Stomach smooth muscle (tissue), 2 donors: ENCODE results near the gene CLMP.

Experiments used
- H3K27ac ChIP-seq: one replicate; pipeline ENCODE4 v1.7.0; 2013; ENCODE audit warnings: mild to moderate bottlenecking, low read length, inconsistent platforms
- H3K27me3 ChIP-seq, 2 donors: one replicate each; pipeline ENCODE4 v1.7.0; 2013; ENCODE audit warnings: low read length in 2 of 2; ENCODE audit not compliant: insufficient read depth in 2 of 2, control insufficient read depth in 1 of 2
- H3K36me3 ChIP-seq, 2 donors: one replicate each; pipeline ENCODE4 v1.7.0; 2013; ENCODE audit warnings: low read length in 2 of 2; ENCODE audit not compliant: control insufficient read depth in 2 of 2, insufficient read depth in 2 of 2
- H3K4me1 ChIP-seq: one replicate; pipeline ENCODE4 v1.7.0; 2013; ENCODE audit warnings: low read length; ENCODE audit not compliant: control insufficient read depth, insufficient read depth
- H3K4me3 ChIP-seq, 2 donors: one replicate each; pipeline ENCODE4 v1.7.0; 2013; ENCODE audit warnings: low read length in 2 of 2
- H3K9ac ChIP-seq, 2 donors: one replicate each; pipeline ENCODE4 v1.7.0; 2013; ENCODE audit warnings: low read length in 2 of 2, mild to moderate bottlenecking in 1 of 2
- H3K9me3 ChIP-seq, 2 donors: one replicate each; pipeline ENCODE4 v1.7.0; 2013; ENCODE audit warnings: low read length in 2 of 2; ENCODE audit not compliant: control insufficient read depth in 2 of 2
- donor health status: healthy.
- donor health status: Pancreatic carcinoma.

Gene CLMP

DNA sequence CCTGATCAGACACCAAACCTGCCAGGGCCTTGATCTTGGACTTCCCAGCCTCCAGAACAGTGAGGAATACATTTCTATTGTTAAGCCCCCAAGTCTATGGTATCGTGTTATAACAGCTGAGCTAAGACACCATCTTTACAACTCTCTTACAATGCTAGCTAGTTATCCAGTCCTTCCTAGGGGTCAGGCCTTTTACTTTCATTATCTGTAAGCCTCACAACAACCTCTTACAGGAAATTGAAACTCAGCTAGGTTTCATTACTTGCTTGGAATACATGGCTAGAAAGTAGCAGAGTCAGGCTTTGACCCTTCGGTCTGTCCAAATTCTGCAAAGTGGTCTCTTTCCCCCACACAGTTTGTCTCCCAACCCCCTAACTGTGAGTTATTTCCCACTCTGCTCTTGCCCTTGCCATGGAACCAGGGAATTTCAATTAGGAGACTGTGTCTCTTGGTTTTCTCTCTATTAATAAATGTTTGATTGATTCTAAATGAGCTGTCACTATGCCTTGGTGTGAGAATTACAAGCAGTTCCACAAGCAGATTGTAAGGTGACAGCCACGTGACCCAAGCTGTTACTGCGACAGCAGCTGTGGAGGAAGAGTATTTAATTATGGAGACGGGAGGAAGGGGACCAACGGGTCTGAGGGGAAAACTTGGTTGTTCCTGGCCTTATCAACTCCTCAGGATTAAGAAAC is 38.4 kb upstream of the CLMP start:
- H3K36me3 ChIP-seq = no peaks in the 10 kb centered on the region
- H3K4me3 ChIP-seq = no peak overlapping the region
- no peaks in the 10 kb centered on the region for H3K27me3 ChIP-seq
- H3K27ac ChIP-seq = peak overlapping the region; percentile 66
- peaks cover 42% of the 10 kb centered on the region for H3K4me1 ChIP-seq
- H3K9ac ChIP-seq = no peak overlapping the region
- no peaks in the 10 kb centered on the region for H3K9me3 ChIP-seq

DNA sequence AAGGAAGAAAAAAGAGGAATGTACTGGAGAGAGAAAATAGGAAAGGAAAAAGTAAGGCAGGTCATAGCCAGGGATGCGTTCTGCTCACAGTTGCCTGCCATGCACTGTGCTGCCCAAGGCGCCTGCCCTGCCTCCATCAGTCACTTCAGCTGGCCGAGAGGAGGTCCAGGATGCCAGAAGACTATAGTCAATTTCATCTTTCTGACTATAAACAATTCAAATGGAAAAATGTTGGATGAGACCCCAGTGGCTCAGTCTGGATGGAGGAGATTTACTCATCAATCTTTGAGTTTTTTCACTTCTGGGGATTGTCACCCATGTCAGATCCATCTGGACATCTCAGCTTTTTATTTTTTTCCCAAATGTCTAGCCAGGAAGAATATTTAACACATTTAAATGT is 36.7 kb upstream of the CLMP start:
- Histone ChIP-seq H3K9me3 (no peaks in the 10 kb centered on the region), H3K4me1 (peaks cover 49% of the 10 kb centered on the region), H3K9ac (no peak overlapping the region), H3K4me3 (peak overlapping the region in 1 of 2 donors; percentile 54), H3K27me3 (no peaks in the 10 kb centered on the region), H3K27ac (peak overlapping the region; percentile 46), H3K36me3 (no peaks in the 10 kb centered on the region)

DNA sequence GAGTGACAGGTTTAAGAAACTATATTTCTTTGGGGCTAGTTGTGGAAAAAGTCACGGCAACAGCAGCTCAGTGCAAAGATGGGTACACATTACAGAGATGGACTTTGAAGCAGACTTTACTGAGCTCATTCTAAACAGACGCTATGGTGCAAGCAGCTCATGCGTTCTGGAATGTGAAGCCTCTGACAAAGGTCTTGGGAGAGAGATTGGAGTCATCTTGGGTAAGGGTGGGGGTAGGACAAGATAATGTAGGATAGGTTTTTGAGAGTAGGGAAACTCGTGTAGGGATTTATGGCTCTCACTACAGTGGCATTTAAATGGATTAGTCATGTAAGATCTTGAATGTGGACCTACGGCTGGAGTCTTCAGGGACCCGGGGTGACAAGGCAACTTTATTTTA is 36.2 kb upstream of the CLMP start:
- no peaks in the 10 kb centered on the region for H3K36me3 ChIP-seq
- no peaks in the 10 kb centered on the region for H3K27me3 ChIP-seq
- no peaks in the 10 kb centered on the region for H3K9me3 ChIP-seq
- H3K4me3 ChIP-seq = peak overlapping the region; percentile 26 to 54
- H3K4me1 ChIP-seq = peaks cover 49% of the 10 kb centered on the region
- peak overlapping the region; percentile 46 for H3K27ac ChIP-seq
- no peak overlapping the region for H3K9ac ChIP-seq

DNA sequence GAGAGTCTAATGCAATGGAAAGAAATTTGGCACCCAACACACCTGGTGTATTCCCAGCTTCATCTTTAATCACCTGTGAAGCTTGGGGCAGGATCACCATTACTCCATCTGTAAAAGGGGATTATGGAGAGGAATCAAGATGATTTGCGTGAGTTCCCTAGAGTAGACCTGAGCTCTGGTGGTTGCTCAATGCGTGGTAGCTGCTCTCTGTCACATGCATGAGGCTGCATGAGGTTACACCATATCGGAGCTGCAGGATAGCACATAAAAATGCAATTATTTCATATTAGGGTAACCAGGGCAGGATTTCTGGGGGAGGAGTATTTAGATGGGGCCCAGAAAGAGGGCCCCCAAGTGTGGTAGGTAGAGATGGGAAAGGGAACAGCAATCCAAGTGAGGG is 35.3 kb upstream of the CLMP start:
- Histone ChIP-seq H3K27ac (peak overlapping the region; percentile 46), H3K4me1 (peaks cover 42% of the 10 kb centered on the region), H3K27me3 (no peaks in the 10 kb centered on the region), H3K36me3 (no peaks in the 10 kb centered on the region), H3K9me3 (no peaks in the 10 kb centered on the region), H3K9ac (no peak overlapping the region), H3K4me3 (no peak overlapping the region)

DNA sequence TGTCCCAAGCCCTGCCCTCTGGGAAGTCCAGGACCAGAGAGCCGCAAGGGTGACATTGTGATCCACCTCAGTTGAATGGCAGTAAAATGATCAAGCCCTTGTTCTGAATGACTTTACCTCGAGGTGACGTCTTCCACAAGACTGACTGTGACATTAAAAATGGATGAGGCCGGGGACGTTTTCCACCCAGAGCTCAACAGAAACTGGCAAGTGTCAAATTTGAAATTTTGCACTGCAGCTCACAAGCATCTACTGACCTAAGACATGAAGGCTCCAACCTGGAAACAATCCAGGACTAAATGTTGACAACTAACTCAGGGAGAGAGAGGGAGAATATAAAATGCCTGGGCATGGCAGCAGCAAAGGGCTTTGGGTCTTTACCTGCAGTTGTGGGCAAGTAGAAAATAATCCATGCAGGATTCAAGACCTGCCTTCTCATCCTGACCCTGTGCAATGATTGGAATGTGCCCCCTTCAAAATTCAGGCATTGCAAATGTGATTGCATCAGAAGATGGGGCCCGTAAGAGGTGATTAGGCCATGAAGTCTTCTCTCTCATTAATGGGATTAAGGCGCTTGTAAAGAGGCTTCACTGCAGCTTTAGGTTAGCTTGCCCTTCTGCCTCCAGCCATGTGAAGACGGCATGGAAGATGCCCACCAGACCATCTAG is 33.6 kb upstream of the CLMP start:
- H3K36me3 ChIP-seq = no peaks in the 10 kb centered on the region
- H3K27ac ChIP-seq = no peak overlapping the region
- H3K9me3 ChIP-seq = no peaks in the 10 kb centered on the region
- H3K27me3 ChIP-seq = no peaks in the 10 kb centered on the region
- H3K4me1 ChIP-seq = peaks cover 36% of the 10 kb centered on the region
- H3K9ac ChIP-seq = no peak overlapping the region
- H3K4me3 ChIP-seq = peak overlapping the region in 1 of 2 donors; percentile 16

DNA sequence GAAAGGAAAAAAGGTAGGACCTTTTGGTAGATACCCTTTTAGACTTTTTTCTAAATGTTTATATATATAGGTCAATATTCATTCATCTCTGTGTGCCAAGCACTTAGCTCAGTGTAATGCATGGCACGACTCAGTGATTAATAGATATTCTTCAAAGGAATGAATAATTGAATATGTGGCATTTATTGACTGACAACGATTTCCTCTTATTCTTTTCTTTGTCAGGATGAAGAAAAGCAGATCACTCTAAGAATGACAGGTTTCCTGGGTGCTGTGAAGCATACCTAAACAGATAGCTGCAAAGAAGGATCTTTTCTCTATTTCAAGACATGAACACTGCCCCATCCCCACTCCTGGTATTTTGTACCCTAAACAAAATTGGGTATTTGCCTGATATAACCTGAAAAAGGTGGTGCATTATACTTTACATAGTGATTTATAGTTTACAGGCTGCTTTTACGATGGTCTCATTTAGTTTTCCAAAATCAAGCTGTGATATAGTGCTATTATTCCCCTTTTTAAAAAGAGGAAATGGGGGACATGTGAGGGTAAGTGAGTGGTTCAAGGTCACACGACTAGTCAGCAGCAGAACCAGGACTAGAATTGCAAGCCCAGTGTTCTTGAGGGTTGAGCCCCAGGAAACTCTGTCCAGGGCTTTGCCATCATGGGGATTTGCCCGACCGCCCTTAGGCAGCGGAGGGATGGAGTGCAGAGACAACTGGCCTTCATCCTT is 32.9 kb upstream of the CLMP start:
- Histone ChIP-seq H3K36me3 (no peaks in the 10 kb centered on the region), H3K9me3 (no peaks in the 10 kb centered on the region), H3K27ac (no peak overlapping the region), H3K4me3 (peak overlapping the region in 1 of 2 donors; percentile 16), H3K4me1 (peaks cover 33% of the 10 kb centered on the region), H3K27me3 (no peaks in the 10 kb centered on the region), H3K9ac (no peak overlapping the region)

DNA sequence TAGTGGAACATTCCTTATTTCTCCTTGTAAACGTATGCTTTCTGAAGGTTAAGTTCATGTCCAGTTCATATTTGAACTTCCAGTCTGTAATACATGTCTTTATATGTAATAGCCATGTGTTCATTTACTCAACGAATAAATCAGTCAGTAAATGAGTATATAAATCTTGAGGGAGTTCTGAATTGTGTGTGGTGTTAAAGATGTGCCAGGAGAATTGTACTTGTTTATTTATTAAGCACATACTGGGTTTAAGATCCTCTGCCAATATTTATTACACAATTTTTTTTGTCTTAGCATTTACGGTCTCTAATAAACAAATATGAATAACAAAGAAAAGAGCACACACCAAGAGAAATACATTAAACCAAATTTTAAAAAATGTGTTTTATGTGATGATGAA is 26.5 kb upstream of the CLMP start:
- Histone ChIP-seq H3K27ac (peak overlapping the region; percentile 32), H3K4me3 (no peak overlapping the region)

DNA sequence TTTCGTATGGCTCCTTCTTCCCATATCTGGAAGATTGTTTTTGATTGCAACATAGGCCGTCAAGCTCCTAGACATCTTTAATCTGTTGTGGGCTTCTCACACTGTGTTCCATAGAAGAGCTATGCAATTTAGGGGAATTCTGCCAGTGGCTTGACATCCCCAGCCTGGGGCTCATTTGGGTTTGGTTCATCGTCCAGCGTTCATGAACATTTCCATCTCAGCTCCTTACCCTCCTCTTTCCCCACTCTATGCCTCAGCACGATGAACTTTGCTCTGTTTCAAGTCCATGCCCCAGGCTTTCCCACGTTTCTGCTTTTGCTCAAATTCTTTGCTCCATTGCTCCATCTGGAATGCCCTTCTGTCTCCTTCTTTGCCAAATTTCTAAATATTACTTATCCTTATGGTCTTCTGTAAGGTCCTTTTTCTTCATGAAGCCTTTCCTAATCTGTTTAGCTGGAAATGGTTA is 26.1 kb upstream of the CLMP start:
- H3K27ac ChIP-seq = peak overlapping the region; percentile 32
- peaks cover 8 to 9% of the 10 kb centered on the region in 2 donors for H3K9me3 ChIP-seq
- H3K36me3 ChIP-seq = no peaks in the 10 kb centered on the region
- H3K4me1 ChIP-seq = peaks cover 20% of the 10 kb centered on the region
- H3K9ac ChIP-seq = no peak overlapping the region
- no peaks in the 10 kb centered on the region for H3K27me3 ChIP-seq
- peak overlapping the region in 1 of 2 donors; percentile 15 for H3K4me3 ChIP-seq

More for the DNA sequence above, 26.5 kb upstream of the CLMP start:
- Histone ChIP-seq H3K9ac (no peak overlapping the region), H3K27me3 (no peaks in the 10 kb centered on the region), H3K9me3 (peaks cover 8 to 9% of the 10 kb centered on the region in 2 donors), H3K4me1 (peaks cover 20% of the 10 kb centered on the region), H3K36me3 (no peaks in the 10 kb centered on the region)

DNA sequence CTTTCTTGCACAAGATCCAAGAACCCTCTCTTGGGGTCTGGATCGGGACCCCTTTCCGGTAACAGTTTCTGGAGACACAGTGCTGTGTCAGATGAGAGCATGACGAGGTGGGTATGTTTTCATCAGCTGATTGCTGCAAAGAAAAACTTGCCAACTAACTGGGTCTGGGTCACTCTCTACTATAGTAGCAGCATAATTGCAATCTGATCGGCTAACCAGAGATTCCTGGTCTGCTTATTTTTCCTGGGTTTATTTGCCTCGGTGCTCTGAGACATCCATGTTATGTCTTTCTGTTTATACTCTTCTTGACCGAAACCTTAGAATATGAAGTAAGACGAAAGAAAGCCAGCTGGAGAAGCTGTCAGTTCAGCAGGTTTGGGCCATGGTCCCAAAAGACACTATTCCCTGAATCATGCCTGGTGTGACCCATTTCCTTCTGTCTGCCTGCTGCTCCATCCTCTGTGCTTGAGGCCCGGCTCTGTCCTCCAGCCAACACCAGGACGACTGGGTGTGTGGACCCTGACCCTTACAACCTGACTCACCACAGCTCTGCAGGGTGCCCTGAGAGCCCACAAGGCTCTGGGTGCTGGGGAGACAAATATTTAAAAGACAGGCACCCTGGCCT is 24.1 kb upstream of the CLMP start:
- Histone ChIP-seq H3K9ac (no peak overlapping the region), H3K27ac (peak overlapping the region; percentile 46), H3K4me1 (peaks cover 20% of the 10 kb centered on the region), H3K4me3 (peak overlapping the region in 1 of 2 donors; percentile 15), H3K36me3 (no peaks in the 10 kb centered on the region), H3K9me3 (peaks cover 8 to 9% of the 10 kb centered on the region in 2 donors), H3K27me3 (no peaks in the 10 kb centered on the region)

DNA sequence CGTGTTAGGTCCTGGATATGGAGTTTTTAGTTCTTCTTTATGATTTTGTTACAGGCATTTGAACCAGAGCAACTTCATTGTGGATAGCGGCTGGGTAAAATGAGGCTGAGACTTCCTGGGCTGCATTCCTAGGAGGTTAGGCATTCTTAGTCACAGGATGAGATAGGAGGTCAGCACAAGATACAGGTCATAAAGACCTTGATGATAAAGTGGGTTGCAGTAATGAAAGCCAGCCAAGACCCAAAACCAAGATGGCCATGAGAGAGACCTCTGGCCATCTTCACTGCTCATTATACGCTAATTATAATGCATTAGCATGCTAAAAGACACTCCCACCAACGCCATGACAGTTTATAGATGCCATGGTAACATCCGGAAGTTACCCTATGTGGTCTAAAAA is 23.4 kb upstream of the CLMP start:
- Histone ChIP-seq H3K27ac (peak overlapping the region; percentile 49), H3K4me3 (no peak overlapping the region), H3K27me3 (no peaks in the 10 kb centered on the region), H3K9me3 (peaks cover 8 to 9% of the 10 kb centered on the region in 2 donors), H3K4me1 (peaks cover 20% of the 10 kb centered on the region), H3K36me3 (no peaks in the 10 kb centered on the region), H3K9ac (no peak overlapping the region)
